SK-N-SH treated with all-trans-retinoic acid at 6 μM for 48 hours (cell line): Measurements from ENCODE around the gene PPP1R12B.
"Not testable (repeated sequence)": the region's sequence is repeated elsewhere in the genome, so short reads cannot be mapped to it uniquely, and the experiment has no call there.

Experiments used
- ATAC-seq: fragments of 200-7000 bp; cut with Tn5 transposase; 3 replicates; pipeline ENCODE4 v1.9.1; 2020; ENCODE audit warnings: mild to moderate bottlenecking, moderate library complexity
- CSDC2 ChIP-seq: fragments of 250-450 bp; sonication (Bioruptor Pico); IDR thresholded peaks from 2 replicates; pipeline ENCODE4 v1.5.0; 2020; ENCODE audit warnings: mild to moderate bottlenecking, moderate library complexity
- CSRNP3 ChIP-seq: fragments of 250-450 bp; sonication (Bioruptor Pico); IDR thresholded peaks from 2 replicates; pipeline ENCODE4 v1.5.1; 2021; ENCODE audit warnings: mild to moderate bottlenecking, moderate library complexity
- ESRRG ChIP-seq: fragments of 250-450 bp; sonication (Bioruptor Pico); IDR thresholded peaks from 2 replicates; pipeline ENCODE4 v1.6.1; 2021; ENCODE audit warnings: mild to moderate bottlenecking
- GLIS3 ChIP-seq: fragments of 250-450 bp; sonication (Bioruptor Pico); IDR thresholded peaks from 2 replicates; pipeline ENCODE4 v1.5.0; 2020; ENCODE audit warnings: mild to moderate bottlenecking, moderate library complexity
- ISL1 ChIP-seq: fragments of 250-450 bp; sonication (Bioruptor Pico); IDR thresholded peaks from 2 replicates; pipeline ENCODE4 v2.1.2; 2022; ENCODE audit warnings: mild to moderate bottlenecking, moderate library complexity
- OSR1 ChIP-seq: fragments of 250-450 bp; sonication (Bioruptor Pico); IDR thresholded peaks from 2 replicates; pipeline ENCODE4 v1.8.0; 2022; ENCODE audit warnings: moderate library complexity, mild to moderate bottlenecking, inconsistent platforms
- PATZ1 ChIP-seq: fragments of 250-450 bp; sonication (Bioruptor Pico); IDR thresholded peaks from 2 replicates; pipeline ENCODE4 v1.8.0; 2020; ENCODE audit warnings: mild to moderate bottlenecking, moderate library complexity, borderline replicate concordance
- PPARA ChIP-seq: fragments of 250-450 bp; sonication (Bioruptor Pico); IDR thresholded peaks from 2 replicates; pipeline ENCODE4 v1.5.0; 2020; ENCODE audit warnings: mild to moderate bottlenecking, borderline replicate concordance
- RARB ChIP-seq: fragments of 250-450 bp; sonication (Bioruptor Pico); IDR thresholded peaks from 2 replicates; pipeline ENCODE4 v1.8.0; 2021; ENCODE audit warnings: mild to moderate bottlenecking, moderate library complexity
- TCF4 ChIP-seq: fragments of 250-450 bp; sonication (Bioruptor Pico); IDR thresholded peaks from 2 replicates; pipeline ENCODE4 v1.8.0; 2021; ENCODE audit warnings: mild to moderate bottlenecking, moderate library complexity, borderline replicate concordance
- TOX ChIP-seq: fragments of 250-450 bp; sonication (Bioruptor Pico); IDR thresholded peaks from 2 replicates; pipeline ENCODE4 v1.8.0; 2021; ENCODE audit warnings: mild to moderate bottlenecking, moderate library complexity, borderline replicate concordance
- ZC3H10 ChIP-seq: fragments of 250-450 bp; sonication (Bioruptor Pico); IDR thresholded peaks from 2 replicates; pipeline ENCODE4 v1.5.1; 2021; ENCODE audit warnings: mild to moderate bottlenecking, moderate library complexity
- ZFP3 ChIP-seq: fragments of 250-450 bp; sonication (Bioruptor Pico); IDR thresholded peaks from 2 replicates; pipeline ENCODE4 v1.5.0; 2020; ENCODE audit warnings: mild to moderate bottlenecking, moderate library complexity
- ZFP30 ChIP-seq: fragments of 450-650 bp; formaldehyde crosslinking; IDR thresholded peaks from 2 replicates; pipeline ENCODE4 v1.5.0; 2022; ENCODE audit warnings: mild to moderate bottlenecking, moderate library complexity
- ZNF70 ChIP-seq: fragments of 450-650 bp; formaldehyde crosslinking; IDR thresholded peaks from 2 replicates; pipeline ENCODE4 v1.5.0; 2020; ENCODE audit warnings: mild to moderate bottlenecking, moderate library complexity
- ZNF8 ChIP-seq: fragments of 450-650 bp; formaldehyde crosslinking; IDR thresholded peaks from 2 replicates; pipeline ENCODE4 v1.5.0; 2020; ENCODE audit warnings: mild to moderate bottlenecking, moderate library complexity
- TF ChIP-seq, protein P1 (sequence below): fragments of 250-450 bp; sonication (Bioruptor Pico); IDR thresholded peaks from 2 replicates; pipeline ENCODE4 v1.5.0; 2020; ENCODE audit warnings: mild to moderate bottlenecking, moderate library complexity

The PPP1R12B gene

DNA sequence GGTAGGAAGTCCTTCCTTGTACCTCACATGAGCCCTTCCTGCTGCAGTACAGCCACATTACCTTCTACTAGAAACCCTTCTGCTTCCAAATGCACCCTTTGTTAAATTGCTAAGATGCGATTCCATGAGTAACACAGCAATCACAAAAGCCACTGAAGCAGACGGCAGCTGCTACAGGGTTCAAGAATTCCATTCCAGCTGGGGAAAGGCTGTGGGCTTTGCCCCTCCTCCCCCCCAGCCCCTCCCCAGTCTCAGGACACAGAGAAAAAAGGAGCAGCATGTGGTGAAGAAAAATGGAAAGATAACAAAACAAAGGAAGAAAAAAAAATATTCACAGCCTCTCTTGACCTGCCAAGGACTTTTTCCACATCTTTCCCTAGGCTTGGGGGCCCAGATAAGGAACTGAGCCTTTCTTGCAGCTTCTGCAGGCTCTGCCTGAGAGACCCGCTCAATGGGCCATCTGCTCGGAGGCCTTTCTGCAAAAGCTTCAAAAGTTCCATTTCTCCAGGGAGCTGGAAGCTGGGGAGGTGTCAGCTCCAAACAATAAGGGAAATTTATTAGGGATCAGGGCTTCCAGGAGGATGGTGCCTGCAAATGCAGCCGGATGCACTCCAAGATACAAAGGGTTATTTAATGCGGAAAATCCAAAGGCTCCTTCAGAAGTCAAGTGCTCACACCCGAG is 289.7 kb downstream of the PPP1R12B start:
- TF ChIP-seq ZFP30 (CRISPR knock-in tag) (no peak), PATZ1 (no peak), ZNF8 (CRISPR knock-in tag) (no peak), ISL1 (CRISPR knock-in tag) (no peak), RARB (CRISPR knock-in tag) (no peak), GLIS3 (no peak), ESRRG (CRISPR knock-in tag) (no peak), ZNF70 (CRISPR knock-in tag) (no peak), OSR1 (CRISPR knock-in tag) (no peak), CSRNP3 (CRISPR knock-in tag) (no peak), CSDC2 (no peak), TCF4 (CRISPR knock-in tag) (no peak)
- TF ChIP-seq, protein P1, sequence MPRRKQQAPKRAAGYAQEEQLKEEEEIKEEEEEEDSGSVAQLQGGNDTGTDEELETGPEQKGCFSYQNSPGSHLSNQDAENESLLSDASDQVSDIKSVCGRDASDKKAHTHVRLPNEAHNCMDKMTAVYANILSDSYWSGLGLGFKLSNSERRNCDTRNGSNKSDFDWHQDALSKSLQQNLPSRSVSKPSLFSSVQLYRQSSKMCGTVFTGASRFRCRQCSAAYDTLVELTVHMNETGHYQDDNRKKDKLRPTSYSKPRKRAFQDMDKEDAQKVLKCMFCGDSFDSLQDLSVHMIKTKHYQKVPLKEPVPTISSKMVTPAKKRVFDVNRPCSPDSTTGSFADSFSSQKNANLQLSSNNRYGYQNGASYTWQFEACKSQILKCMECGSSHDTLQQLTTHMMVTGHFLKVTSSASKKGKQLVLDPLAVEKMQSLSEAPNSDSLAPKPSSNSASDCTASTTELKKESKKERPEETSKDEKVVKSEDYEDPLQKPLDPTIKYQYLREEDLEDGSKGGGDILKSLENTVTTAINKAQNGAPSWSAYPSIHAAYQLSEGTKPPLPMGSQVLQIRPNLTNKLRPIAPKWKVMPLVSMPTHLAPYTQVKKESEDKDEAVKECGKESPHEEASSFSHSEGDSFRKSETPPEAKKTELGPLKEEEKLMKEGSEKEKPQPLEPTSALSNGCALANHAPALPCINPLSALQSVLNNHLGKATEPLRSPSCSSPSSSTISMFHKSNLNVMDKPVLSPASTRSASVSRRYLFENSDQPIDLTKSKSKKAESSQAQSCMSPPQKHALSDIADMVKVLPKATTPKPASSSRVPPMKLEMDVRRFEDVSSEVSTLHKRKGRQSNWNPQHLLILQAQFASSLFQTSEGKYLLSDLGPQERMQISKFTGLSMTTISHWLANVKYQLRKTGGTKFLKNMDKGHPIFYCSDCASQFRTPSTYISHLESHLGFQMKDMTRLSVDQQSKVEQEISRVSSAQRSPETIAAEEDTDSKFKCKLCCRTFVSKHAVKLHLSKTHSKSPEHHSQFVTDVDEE (CRISPR knock-in tag), result no peak
- ATAC-seq, result no peak

DNA sequence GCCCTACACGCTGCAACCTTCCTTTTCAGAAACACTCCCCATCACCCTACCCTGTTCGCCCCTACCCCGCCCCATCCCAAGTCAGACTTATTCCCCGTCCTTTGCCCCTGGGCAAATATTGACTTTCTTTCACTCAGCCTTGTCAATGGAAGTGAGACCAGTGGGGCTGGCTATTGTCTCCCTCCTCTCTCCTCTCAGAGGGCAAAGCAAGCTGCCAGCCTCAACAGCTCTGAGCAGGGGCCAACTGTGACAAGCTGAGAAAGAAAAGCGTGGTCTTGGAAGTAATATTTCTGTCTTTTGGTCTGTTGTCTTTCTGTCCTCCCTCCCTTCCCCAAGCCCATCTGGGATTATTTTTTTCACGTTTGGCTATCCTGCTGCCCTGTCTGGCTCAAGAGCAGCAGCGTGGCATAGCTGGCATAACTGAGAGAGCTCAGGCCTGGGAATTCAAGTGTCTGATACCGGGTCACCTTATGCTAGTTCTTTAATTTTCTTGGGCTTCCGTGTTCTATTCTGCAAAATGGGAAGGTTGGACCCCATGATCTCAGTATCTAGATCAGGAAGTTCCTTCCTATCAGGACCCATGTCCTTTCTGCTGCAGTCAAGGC is 290.3 kb downstream of the PPP1R12B start:
- ATAC-seq, result not testable (repeated sequence)

DNA sequence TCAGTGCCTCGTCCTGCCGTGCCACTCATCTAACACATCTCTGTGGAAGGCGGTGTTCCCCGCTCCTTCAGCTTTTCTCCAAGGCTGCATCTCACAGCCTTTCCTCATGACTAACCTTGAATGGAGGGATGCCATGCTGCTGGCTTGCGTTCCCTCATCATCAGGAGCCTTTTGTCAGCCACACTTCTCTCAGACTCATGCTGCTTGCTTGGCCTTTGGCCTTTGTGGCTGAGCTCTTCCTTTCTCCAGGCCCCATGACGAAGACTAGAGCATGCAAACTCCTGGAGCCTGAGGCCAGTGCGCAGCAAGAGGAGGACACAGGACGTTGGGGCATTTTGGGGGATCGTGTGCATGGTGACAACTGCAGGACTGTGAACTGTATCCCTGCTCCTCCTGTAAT is 291.0 kb downstream of the PPP1R12B start:
- TF ChIP-seq ESRRG (CRISPR knock-in tag) (no peak), TOX (CRISPR knock-in tag) (no peak), ZFP3 (CRISPR knock-in tag) (no peak), PATZ1 (no peak), CSDC2 (no peak), PPARA (CRISPR knock-in tag) (no peak), CSRNP3 (CRISPR knock-in tag) (no peak), ZC3H10 (CRISPR knock-in tag) (no peak), OSR1 (CRISPR knock-in tag) (no peak)
- ATAC-seq, result no peak

- no peak for ATAC-seq
- no peak for TF ChIP-seq ZC3H10 (CRISPR knock-in tag)
Observed at GRCh38 chr1:202642212-202642611, 293.7 kb downstream of the PPP1R12B start.
